Fibroblast of the conjunctiva (primary cell): ENCODE data around the gene RNF220.

ENCODE experiments used
- DNase-seq: peaks from one replicate; pipeline ENCODE4 v3.0.0-alpha.2; 2010; ENCODE audit warnings: low read depth

Gene RNF220

GRCh38 chr1:44405031-44405797 lies at the start of gene RNF220:
TSS of gene RNF220 (plus strand) at chr1:44405255.
- peak; percentile 20 for DNase-seq

DNA sequence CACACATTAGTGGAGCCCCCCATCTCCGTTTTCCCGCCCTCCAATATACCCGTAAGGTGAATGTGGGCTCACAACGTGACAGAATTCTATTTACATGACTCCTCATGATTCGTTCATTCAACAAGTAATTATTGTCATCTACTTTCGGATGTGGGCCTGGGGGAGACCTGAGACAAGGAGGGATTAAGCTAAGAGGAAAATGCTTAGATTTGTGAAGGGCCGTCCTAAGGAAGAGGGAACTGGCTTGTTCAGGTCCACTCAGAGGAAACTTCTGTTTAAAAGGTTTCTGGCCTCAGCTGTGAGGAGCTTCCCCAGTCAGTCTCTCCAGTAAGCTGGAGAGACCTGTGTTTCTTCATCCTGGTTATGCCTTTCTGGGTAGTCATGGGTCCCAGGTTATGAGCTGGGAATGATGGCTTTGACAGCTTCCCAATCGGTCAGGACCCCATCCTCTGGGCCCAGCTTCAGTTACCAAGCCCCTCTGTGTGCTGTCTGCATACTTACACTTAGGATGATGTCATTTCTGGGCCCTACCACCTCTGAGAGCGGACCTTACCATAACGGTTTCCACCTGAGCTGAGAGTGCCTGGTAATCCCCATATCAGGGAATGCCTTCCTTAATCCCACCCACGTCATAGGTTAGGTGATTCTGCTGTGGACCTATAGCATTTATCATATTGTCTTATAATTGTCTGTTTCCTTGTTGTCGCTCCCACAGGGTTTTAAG lies 49.3 kb upstream of the RNF220 start:
- DNase-seq, result no peak

DNA sequence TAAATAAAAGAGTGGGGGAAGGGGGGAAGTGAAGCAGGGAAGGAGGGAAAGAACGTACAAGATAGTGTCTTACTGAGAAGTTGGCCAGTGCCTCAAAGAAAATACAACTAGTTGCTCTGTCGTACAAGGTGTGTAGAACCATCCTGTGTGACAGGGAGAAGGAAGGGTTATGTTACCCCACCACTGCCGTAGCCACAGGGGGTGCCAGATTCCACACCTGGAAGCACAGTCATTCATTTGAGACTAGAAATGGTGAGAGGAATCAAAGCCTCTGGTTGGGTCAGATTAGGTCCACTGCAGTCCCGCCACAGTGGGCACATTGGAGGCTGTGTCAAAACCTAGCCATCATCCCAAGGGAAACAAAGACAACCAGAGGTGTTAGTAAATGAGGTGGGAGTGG lies 47.3 kb upstream of the RNF220 start:
- DNase-seq, result no peak

GRCh38 chr1:44359234-44359935 lies 45.7 kb upstream of the RNF220 start:
- DNase-seq, result no peak

DNA sequence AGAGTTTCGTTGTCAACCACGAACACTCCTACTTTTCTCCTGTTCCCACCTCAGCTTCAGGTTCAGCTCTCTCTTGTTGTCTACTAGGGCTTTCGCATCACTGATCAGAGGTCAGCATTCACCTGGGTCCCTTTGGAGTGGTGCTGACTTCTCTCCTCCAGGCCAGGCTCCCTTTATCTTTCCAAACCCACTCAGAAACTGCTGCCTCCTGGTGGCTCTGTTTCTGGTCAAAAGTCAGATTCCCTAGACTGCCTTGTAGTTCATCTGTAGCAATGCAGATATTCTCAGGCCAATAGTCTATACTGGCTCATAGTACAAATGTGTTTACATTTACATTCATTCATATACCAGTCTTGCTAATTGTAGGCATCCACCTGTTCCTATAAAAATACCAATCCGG lies 43.6 kb upstream of the RNF220 start:
- no peak for DNase-seq

DNA sequence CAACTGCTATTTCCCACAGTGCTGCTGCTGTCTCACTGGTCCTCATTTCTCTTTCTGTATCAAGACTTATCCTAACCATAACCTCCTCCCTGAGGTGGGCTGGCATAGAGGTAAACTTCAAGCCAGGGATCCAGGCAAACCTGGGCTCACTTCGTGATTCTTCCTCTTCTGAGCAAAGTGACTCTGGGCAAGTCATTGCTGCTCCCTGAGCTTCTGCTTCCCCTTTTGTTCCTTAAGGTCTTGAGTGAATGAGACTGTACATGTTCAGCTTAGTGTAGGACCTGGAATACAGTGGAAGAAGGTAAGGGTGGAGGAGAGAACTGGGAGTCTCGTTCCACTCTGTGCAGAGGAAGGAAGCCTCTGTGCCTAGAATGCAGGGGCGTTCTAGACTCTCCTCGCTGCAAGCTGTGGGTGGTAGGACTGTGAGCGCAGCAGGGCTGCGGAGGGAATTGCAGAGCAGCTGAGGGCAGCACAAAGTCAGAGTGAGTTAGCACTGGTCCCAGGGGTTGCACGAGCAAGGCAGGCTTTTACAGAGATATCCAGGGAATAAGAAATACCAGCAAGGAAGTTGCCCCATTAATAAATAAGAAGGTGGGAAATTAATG lies 38.6 kb upstream of the RNF220 start:
- no peak for DNase-seq

DNA sequence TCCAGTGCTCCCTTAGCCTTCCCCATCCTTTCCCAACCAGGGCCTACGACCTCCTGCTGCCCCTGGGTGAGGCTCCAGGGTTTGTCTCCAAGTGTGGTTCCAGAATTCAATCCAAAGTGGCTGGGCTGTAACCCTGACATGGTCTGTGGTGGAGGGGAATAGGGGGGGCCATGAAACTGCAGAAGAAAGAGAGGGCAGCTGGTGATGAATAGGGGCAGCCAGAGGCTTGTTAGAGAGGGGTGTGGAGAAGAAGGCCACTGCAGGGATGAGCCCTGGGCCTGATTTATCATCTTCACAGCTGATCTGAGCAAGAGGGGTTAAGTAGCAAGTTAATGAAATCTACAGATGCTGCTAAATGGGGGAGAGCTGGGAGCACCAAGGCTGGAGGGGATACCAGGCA lies 37.1 kb upstream of the RNF220 start:
- no peak for DNase-seq

- no peak for DNase-seq
These were observed 36.4 kb upstream of the RNF220 start for GRCh38 chr1:44368471-44369151.

DNA sequence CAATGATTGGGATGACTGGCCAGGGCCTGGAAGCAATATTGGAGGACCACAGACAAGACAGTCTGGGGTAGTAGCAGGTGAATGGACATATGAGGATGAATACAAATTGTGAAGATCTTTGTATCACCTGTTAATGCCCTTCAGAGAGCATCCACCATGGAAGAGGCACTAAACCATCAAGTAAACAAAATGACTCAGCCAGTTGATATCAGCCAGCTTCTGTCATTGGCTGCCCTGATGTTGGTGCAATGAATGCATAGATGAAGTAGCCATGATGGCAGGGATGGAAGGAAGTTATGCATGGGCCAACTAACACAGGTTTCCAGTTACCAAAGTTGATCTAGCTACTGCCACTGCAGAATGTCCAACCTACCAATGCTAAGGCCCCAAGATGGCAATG lies 33.8 kb upstream of the RNF220 start:
- no peak for DNase-seq

DNA sequence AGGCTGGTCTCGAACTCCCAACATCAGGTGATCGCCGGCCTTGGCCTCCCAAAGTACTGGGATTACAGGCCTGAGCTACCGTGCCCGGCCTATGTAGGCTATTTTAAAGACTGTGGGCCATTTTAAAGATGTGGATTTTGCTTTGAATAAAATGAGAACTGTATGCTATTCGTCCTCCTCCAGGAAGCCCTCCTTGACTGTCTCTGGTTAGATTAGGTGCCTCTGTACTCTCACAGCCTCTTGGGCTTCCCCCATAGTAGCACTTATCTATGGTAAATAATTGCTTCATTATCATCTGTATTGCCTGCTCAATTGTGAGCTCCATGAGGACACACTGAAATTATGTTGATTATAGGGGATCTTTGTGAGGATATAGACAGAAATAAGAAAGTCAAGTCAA lies 29.5 kb upstream of the RNF220 start:
- no peak for DNase-seq

GRCh38 chr1:44377925-44378784 lies 26.9 kb upstream of the RNF220 start:
- DNase-seq, result peak; percentile 24

GRCh38 chr1:44380666-44381177 lies 24.3 kb upstream of the RNF220 start:
- no peak for DNase-seq

GRCh38 chr1:44388551-44388950 lies 16.5 kb upstream of the RNF220 start:
- no peak for DNase-seq

DNA sequence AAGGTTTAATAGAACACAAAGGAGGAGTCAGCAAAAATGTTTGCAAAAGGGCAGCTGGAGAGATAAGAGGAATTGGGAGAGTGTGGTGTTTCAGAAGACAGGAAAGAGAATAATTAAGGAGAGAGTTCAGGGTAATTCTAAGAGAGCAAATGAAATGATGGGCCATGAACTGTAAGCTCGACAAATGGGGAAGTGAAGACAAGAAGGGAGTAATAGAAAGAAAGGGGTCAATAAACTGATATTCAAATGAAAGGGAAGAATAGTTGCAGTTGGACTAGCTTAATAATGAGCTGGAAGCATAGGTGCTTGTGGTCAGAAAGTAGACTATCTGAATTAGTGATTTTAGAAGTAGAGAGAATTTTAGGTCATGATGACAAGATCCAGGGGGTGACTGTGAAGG lies 15.6 kb upstream of the RNF220 start:
- no peak for DNase-seq

- no peak for DNase-seq
These were observed 14.8 kb upstream of the RNF220 start for GRCh38 chr1:44390277-44390676.

GRCh38 chr1:44401256-44402228 lies 3.5 kb upstream of the RNF220 start:
- DNase-seq, result no peak

DNA sequence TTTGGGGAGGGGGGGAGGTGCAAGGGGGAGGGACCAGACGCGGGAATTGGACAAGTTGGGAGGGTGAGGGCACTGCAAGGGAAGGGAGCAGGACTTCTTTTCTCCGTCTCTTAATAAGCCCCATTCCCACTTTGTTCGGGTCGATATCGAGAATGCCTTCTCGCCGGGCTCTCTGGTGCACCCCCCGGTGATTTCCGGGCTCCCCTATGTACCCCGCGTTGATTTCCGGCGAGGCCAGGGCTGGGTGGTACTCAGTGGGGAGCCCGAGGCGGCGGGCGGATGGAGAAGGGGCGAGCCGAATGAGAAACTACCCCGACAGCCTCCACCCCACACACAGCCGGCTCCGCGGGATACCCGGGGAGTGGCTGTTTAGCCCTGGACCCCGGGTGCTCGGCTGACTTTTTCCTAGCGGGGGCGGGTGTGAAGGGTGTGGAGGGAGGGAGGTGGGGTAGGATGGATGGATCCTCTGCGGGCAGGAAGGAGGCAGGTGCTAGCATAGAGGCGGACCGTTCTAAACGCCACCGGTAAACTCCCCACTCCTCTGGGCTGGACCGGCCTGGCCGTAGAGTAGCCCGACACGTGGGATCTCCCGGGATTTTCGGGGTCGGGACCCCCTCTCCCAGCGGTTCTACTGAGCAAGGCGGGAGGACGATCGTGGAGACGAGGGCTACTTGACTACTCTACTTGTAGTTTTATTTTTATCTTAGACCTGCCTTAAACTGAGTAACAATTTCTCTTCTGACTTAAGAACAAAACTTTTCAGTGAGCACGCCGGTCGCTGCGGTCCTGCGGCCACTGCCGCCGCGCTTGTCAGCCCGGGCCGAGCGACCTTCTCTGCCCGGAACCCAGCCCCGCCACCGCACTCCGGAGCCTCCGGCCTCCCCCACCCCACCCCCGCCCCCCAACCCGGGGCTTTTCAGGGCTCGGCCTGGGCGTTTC lies 1.0 kb downstream of the RNF220 start:
- no peak for DNase-seq

DNA sequence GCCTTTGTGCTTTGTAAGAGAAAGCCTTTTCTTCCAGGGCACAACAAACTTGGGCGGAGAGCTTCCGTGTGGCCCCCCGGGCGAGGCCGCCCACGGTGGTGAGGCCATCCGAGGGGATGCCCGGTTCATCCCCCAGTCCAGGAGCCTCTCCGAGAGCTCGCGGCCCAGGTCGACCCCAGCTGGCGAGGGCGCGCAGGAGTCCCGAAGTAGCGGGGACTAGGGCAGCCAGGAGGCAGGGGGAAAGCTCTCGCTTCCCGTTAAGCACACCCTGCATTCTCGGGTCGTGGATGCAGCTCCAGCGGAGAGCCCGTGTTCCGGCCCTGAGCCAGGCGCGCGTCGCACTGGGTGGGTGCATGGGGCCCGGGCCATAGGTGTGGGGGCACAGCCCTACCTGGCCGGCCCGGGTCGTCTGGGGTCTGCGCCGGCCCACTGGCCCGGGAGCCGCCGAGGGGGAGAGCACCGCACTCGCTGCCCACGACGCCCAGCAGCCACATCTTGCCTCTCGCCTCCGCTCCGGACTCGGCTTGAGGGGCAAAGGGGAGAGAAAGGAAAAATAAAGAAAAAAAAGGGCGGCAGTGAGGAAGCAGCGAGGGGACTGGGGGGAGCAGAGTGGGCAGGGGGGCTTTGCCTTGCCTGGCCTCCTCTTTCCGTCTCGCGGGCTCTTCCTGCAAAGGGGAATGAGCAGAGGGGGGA lies 1.8 kb downstream of the RNF220 start:
- no peak for DNase-seq
